ENCODE measurements around the gene PGF. TPM values are rescaled to one million over a fixed set of nuclear protein-coding genes. Genes with fewer than 3 reads are reported as not detected.

Gene PGF
- total RNA-seq, 1 donor from 2014 or later = 8.3 TPM

GRCh38 chr14:74952697-74953484 lies 2.5 kb downstream of the PGF start:
- Histone ChIP-seq H3K4me3 (peak overlapping the region in 1 of 2 donors; percentile 62), H3K36me3 (no peaks in the 10 kb centered on the region), H3K9me3 (no peaks in the 10 kb centered on the region), H3K4me1 (peaks cover 24% of the 10 kb centered on the region), H3K27ac (no peak overlapping the region), H3K27me3 (no peaks in the 10 kb centered on the region)
- DNase-seq (ENCODE audit: extremely low spot score in 2 of 2) = no peak
- no peak for TF ChIP-seq POLR2AphosphoS5 (IDR thresholded peaks at IDR 0.05; ENCODE audit: insufficient read depth in 1 of 2, low read depth in 1 of 2)
- TF ChIP-seq CTCF (IDR thresholded peaks at IDR 0.05) = no peak
- TF ChIP-seq POLR2A (IDR thresholded peaks at IDR 0.05) = no peak
- intact Hi-C loops (cut with DNase I) = loop anchor here (5.0 to 10.0 kb wide), 2 partner anchors 52 to 139 kb away; partner anchors contain the start of gene EIF2B2

- intact Hi-C loops (cut with DNase I) = loop anchor here (5.0 to 10.0 kb wide), 2 partner anchors 53 to 140 kb away; partner anchors contain the start of gene EIF2B2
- DNase-seq (ENCODE audit: extremely low spot score in 2 of 2) = no peak
- Histone ChIP-seq H3K27ac (no peak overlapping the region), H3K4me1 (peaks cover 24% of the 10 kb centered on the region), H3K27me3 (no peaks in the 10 kb centered on the region), H3K9me3 (no peaks in the 10 kb centered on the region), H3K36me3 (no peaks in the 10 kb centered on the region), H3K4me3 (no peak overlapping the region)
- TF ChIP-seq POLR2A (IDR thresholded peaks at IDR 0.05) (no peak), CTCF (IDR thresholded peaks at IDR 0.05) (no peak), POLR2AphosphoS5 (IDR thresholded peaks at IDR 0.05; ENCODE audit: insufficient read depth in 1 of 2, low read depth in 1 of 2) (no peak)
Measured at GRCh38 chr14:74952180-74952665, 3.2 kb downstream of the PGF start.

GRCh38 chr14:74951443-74952179 lies 3.8 kb downstream of the PGF start:
- no peaks in the 10 kb centered on the region for H3K27me3 ChIP-seq
- H3K4me1 ChIP-seq = peaks cover 25% of the 10 kb centered on the region
- DNase-seq (ENCODE audit: extremely low spot score in 2 of 2) = no peak
- H3K9me3 ChIP-seq = no peaks in the 10 kb centered on the region
- H3K36me3 ChIP-seq = no peaks in the 10 kb centered on the region
- no peak for TF ChIP-seq POLR2AphosphoS5 (IDR thresholded peaks at IDR 0.05; ENCODE audit: insufficient read depth in 1 of 2, low read depth in 1 of 2)
- no peak for TF ChIP-seq POLR2A (IDR thresholded peaks at IDR 0.05)
- TF ChIP-seq CTCF (IDR thresholded peaks at IDR 0.05) = no peak
- H3K4me3 ChIP-seq = no peak overlapping the region
- peak overlapping the region; percentile 28 for H3K27ac ChIP-seq
- intact Hi-C loops (cut with DNase I) = loop anchor here (5.0 to 10.0 kb wide), 2 partner anchors 53 to 141 kb away; partner anchors contain the start of gene EIF2B2

- intact Hi-C loops (cut with DNase I) = loop anchor here (5.0 to 10.0 kb wide), 2 partner anchors 54 to 141 kb away; partner anchors contain the start of gene EIF2B2
- H3K27me3 ChIP-seq = no peaks in the 10 kb centered on the region
Measured at GRCh38 chr14:74950795-74951442, 4.5 kb downstream of the PGF start.

More at GRCh38 chr14:74950795-74951442, 4.5 kb downstream of the PGF start:
- H3K9me3 ChIP-seq = no peaks in the 10 kb centered on the region
- DNase-seq (ENCODE audit: extremely low spot score in 2 of 2) = no peak
- H3K27ac ChIP-seq = no peak overlapping the region
- TF ChIP-seq POLR2AphosphoS5 (IDR thresholded peaks at IDR 0.05; ENCODE audit: insufficient read depth in 1 of 2, low read depth in 1 of 2) = no peak
- no peak for TF ChIP-seq CTCF (IDR thresholded peaks at IDR 0.05)
- no peak for TF ChIP-seq POLR2A (IDR thresholded peaks at IDR 0.05)
- H3K4me3 ChIP-seq = no peak overlapping the region
- no peaks in the 10 kb centered on the region for H3K36me3 ChIP-seq
- peaks cover 32% of the 10 kb centered on the region for H3K4me1 ChIP-seq

Measured in vagina (tissue), 2 donors.